ENCODE results near the gene CTNNA2.

Gene CTNNA2

GRCh38 chr2:80302314-80303005, 789.6 kb downstream of the CTNNA2 start:
- in situ Hi-C loops (cut with HindIII; ENCODE audit: low sequenced_read_pairs): no loop called here

DNA sequence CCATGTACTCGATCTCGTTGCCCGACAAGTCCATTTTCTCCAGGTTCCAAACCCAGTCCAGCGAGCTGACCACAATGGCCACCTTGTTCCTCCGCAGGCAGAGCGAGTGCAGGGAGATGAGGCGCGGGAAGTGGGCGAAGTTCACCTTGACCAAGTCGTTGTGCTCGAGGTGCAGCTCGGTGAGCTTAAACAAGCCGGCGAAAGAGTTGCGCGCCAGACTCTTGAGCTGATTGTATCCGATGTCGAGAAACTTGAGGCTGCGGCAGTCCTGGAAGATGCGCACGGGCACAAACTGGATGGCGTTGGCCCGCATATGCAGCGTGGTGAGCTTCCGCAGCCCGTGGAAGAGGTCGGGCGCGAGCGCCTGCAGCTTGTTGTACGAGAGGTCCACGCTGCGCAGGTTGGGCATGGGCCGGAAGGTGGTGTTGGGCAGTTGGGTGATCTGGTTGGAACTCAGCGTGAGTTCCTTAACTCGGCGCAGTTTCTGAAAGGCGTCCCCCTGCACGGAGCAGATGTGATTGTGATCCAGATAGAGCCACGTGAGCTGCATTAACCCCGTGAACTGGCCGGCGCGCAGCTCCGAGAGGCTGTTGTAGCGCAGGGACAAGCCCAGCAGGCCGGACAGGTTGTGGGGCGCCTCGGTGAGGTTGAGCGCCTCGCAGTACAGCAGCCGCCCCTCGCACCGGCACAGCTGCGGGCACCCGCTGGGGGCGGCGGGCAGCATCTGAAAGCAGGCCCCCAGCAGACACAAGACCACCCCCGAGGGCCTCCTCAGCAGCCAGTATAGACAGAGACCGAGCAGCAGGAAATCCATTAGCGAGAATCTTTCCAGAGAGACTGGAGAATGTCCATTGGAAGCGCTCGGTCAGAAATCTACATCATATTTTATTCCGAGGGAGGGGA, 790.4 kb downstream of the CTNNA2 start:
- in situ Hi-C loops (cut with HindIII; ENCODE audit: low sequenced_read_pairs): no loop called here

GRCh38 chr2:80303909-80304837, 791.3 kb downstream of the CTNNA2 start, which contains the start of gene LRRTM1:
TSS of gene LRRTM1 (minus strand) at chr2:80304752. CDS start at chr2:80303819, 933 bp downstream.
- in situ Hi-C loops (cut with HindIII; ENCODE audit: low sequenced_read_pairs): no loop called here

DNA sequence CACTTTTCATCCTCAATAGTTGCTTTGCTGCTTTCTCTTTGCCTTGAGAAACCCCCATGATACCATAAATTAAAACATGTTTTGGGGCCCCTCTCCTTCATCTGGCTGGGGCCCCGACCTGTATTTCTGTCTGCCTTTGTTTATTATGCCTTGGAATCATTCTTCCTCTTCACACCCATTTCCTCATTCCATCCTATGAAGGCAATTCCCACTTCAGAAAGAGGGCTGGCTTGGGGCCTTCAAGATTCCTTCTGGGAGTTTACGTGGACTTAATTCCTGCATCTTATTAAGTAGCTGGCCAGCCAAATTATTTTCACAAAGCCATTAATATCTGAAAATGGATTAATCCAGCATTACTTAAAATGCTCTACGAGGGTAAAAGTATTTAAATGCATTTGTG, 798.5 kb downstream of the CTNNA2 start:
- in situ Hi-C loops (cut with HindIII; ENCODE audit: low sequenced_read_pairs): no loop called here

DNA sequence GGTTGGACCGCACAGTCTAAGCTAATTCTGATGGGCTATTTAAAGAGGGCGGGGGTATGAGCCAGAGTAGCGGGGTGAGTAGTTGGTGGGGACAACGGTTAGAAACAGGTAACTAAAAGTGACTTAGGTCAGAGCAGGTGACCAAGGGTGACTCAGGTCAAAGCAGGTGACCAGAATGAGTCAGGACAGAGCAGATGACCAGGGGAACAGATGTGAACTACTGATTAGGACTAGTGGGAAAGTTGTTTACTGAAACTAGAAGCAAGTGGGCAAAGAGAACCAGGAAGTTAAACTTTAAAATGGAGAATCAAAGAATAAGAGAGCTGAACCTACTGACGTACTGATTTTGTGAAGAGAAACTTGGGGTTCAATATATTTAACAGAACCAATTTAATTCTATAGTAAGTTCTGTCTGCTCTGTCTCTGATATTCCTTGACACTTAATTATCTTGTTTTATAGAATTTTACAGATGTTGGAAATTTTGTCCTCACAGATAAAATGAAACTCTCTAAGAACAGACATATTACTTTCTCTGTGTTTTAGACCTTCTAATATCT, 799.5 kb downstream of the CTNNA2 start:
- in situ Hi-C loops (cut with HindIII; ENCODE audit: low sequenced_read_pairs): no loop called here

- in situ Hi-C loops (cut with HindIII; ENCODE audit: low sequenced_read_pairs): no loop called here
These were observed 809.6 kb downstream of the CTNNA2 start for GRCh38 chr2:80322311-80322920.

GRCh38 chr2:80322958-80323357, 810.1 kb downstream of the CTNNA2 start:
- in situ Hi-C loops (cut with HindIII; ENCODE audit: low sequenced_read_pairs): no loop called here

GRCh38 chr2:80323610-80324009, 810.8 kb downstream of the CTNNA2 start:
- in situ Hi-C loops (cut with HindIII; ENCODE audit: low sequenced_read_pairs): no loop called here

DNA sequence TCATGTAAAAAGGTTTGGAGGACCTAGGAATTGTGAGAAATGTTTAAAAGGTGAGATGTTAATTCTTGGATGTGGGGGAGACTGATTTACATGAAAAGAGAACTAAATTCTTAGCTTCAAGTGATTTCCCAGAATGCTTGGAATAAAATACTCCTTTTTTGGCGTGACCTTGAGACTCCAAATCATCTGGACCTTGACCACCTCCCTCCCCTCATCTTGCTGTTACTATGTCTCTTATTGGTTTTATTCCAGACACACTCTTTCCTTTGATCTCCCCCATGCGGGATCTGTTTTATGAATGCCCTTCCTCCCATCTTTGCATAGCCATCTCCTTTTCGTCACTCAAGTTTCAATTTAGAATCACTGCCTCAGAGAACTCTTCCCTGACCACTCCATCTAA, 811.7 kb downstream of the CTNNA2 start:
- in situ Hi-C loops (cut with HindIII; ENCODE audit: low sequenced_read_pairs): no loop called here

DNA sequence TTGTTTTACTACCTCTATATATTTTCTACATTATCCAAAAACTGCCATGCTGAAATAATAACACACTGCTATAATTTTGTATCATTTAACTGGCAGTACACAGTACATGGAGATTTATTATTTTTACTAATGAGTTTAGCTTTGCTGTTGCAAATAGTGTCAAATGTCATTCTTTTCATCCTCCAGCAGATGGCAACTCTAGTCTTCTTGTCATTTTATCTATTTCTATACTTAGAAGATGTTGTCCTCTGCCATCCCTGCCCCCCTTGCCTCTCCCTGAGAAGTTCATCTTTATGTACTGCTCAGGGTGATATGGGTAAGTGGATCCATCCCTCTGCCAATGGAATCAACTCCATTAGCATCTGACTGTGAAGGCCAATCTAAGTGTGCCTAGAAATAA, 813.4 kb downstream of the CTNNA2 start:
- in situ Hi-C loops (cut with HindIII; ENCODE audit: low sequenced_read_pairs): no loop called here

- in situ Hi-C loops (cut with HindIII; ENCODE audit: low sequenced_read_pairs): no loop called here
These were observed 814.0 kb downstream of the CTNNA2 start for GRCh38 chr2:80326861-80327260.

DNA sequence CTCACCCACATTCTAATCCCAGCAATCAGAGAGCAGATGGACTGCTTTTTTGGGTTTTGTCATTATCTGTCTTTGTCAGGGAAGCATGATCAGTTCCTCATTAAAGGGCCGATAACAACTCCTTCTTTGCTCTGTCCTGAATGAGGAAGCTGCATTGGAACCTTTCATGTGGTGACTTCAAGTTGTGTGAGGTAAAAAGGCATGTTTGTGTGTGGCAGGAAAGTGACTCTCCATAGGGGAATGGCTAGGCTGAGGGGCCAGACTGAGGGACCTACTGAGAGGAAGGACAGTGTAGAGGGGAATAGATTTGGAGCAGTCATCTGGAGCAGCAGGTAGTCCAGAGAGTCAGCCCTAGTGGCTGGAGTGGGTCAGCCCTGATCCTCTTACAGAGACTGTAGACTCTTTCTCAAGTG, 815.3 kb downstream of the CTNNA2 start:
- in situ Hi-C loops (cut with HindIII; ENCODE audit: low sequenced_read_pairs): no loop called here

DNA sequence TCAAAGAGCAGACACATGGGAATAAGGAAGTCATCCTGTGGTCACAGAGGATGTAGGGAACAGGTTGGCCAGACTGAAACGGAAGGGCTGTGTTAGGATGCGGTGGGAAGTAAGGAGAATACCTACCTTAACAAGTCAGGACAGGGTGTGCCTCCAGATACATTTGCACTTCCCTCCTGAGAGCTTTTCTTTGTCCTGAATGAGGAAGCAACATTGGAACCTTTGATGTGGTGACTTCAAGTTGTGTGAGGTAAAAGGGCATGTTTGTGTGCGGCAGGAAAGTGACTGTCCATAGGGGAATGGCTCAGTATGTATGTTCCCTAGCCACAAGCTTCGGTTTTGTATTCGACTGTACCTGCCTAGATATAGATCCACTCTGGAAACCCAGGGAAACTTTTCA, 816.6 kb downstream of the CTNNA2 start:
- in situ Hi-C loops (cut with HindIII; ENCODE audit: low sequenced_read_pairs): no loop called here

GRCh38 chr2:80330527-80331450, 817.9 kb downstream of the CTNNA2 start:
- in situ Hi-C loops (cut with HindIII; ENCODE audit: low sequenced_read_pairs): no loop called here

DNA sequence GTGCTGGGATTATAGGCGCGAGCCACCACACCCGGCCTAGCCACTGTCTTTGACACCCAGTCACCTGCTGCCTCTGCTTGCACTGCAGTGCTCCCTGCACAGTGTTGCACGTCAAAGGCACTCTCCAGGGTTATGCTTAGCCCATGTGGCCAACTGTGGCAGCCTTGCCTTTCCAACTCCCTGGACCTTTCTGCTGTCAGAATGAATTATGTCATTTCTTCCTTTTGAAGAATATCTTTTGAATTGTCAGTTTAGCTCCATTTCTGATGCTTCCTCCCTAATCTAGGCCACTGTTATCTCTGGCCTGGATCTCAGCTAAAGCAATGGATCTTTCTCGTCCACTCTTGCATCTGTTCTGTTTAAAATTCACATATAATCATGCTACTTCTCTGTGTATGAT, 821.0 kb downstream of the CTNNA2 start:
- in situ Hi-C loops (cut with HindIII; ENCODE audit: low sequenced_read_pairs): no loop called here

GRCh38 chr2:80335411-80335810, 822.6 kb downstream of the CTNNA2 start:
- in situ Hi-C loops (cut with HindIII; ENCODE audit: low sequenced_read_pairs): no loop called here

GRCh38 chr2:80338794-80339193, 825.9 kb downstream of the CTNNA2 start:
- in situ Hi-C loops (cut with HindIII; ENCODE audit: low sequenced_read_pairs): no loop called here

DNA sequence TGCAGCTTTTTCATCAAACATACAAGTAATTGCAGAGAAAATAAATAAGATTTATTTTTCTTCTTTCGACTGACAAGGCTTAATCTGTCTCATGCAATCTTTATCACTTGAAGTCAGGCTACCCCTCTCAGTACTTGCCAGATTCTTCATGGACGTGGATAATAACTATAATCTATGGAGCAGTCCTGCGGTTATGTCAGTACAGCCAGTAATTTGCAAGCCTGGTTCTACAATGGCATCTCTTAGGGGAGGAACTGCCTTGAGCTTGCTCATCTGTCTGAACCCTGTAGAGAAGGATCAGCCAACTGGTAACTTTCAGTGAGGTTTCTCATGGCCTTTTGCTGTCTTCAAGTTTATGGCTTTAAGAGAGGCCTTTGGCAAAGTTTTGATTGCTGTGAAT, 827.2 kb downstream of the CTNNA2 start:
- in situ Hi-C loops (cut with HindIII; ENCODE audit: low sequenced_read_pairs): no loop called here

GRCh38 chr2:80348078-80348477, 835.2 kb downstream of the CTNNA2 start:
- in situ Hi-C loops (cut with HindIII; ENCODE audit: low sequenced_read_pairs): no loop called here
